ENCODE data around the gene PPM1D. TPM values are rescaled to one million over a fixed set of nuclear protein-coding genes. Genes with fewer than 3 reads are reported as not detected.
"Not testable (repeated sequence)": the region's sequence is repeated elsewhere in the genome, so short reads cannot be mapped to it uniquely, and the experiment has no call there.

Gene PPM1D
- total RNA-seq, 1 experiment from 2014 or later, result 9.8 TPM

- DNase-seq (ENCODE audit: low read depth), result not testable (repeated sequence)
Observed at GRCh38 chr17:60593441-60594036, 6.5 kb upstream of the PPM1D start.

- not testable (repeated sequence) for DNase-seq (ENCODE audit: low read depth)
Observed at GRCh38 chr17:60594170-60594569, 5.8 kb upstream of the PPM1D start.

GRCh38 chr17:60594734-60595133 lies 5.3 kb upstream of the PPM1D start:
- no peak for DNase-seq (ENCODE audit: low read depth)

- DNase-seq (ENCODE audit: low read depth), result no peak
Observed at GRCh38 chr17:60597297-60597696, 2.7 kb upstream of the PPM1D start.

- DNase-seq (ENCODE audit: low read depth), result no peak
Observed at GRCh38 chr17:60598001-60598736, 1.8 kb upstream of the PPM1D start.

- DNase-seq (ENCODE audit: low read depth), result no peak
Observed at GRCh38 chr17:60599220-60599619, 773 bp upstream of the PPM1D start.

GRCh38 chr17:60600490-60601446 lies 775 bp downstream of the PPM1D start:
- DNase-seq (ENCODE audit: low read depth), result peak; percentile 84

GRCh38 chr17:60601447-60602384 lies 1.7 kb downstream of the PPM1D start:
- DNase-seq (ENCODE audit: low read depth), result peak; percentile 76

- DNase-seq (ENCODE audit: low read depth), result peak; percentile 13
Observed at GRCh38 chr17:60602385-60602742, 2.4 kb downstream of the PPM1D start.

- no peak for DNase-seq (ENCODE audit: low read depth)
Observed at GRCh38 chr17:60602871-60603270, 2.9 kb downstream of the PPM1D start.

- not testable (repeated sequence) for DNase-seq (ENCODE audit: low read depth)
Observed at GRCh38 chr17:60603477-60603876, 3.5 kb downstream of the PPM1D start.

GRCh38 chr17:60604686-60605334 lies 4.8 kb downstream of the PPM1D start:
- DNase-seq (ENCODE audit: low read depth), result peak; percentile 81

- DNase-seq (ENCODE audit: low read depth), result no peak
Observed at GRCh38 chr17:60606036-60606435, 6.0 kb downstream of the PPM1D start.

GRCh38 chr17:60610473-60610872 lies 10.5 kb downstream of the PPM1D start:
- no peak for DNase-seq (ENCODE audit: low read depth)

- not testable (repeated sequence) for DNase-seq (ENCODE audit: low read depth)
Observed at GRCh38 chr17:60611321-60611720, 11.3 kb downstream of the PPM1D start.

- no peak for DNase-seq (ENCODE audit: low read depth)
Observed at GRCh38 chr17:60613325-60613724, 13.3 kb downstream of the PPM1D start.

- not testable (repeated sequence) for DNase-seq (ENCODE audit: low read depth)
Observed at GRCh38 chr17:60613796-60614195, 13.8 kb downstream of the PPM1D start.

GRCh38 chr17:60614247-60614646 lies 14.3 kb downstream of the PPM1D start:
- DNase-seq (ENCODE audit: low read depth), result not testable (repeated sequence)

- no peak for DNase-seq (ENCODE audit: low read depth)
Observed at GRCh38 chr17:60615108-60615507, 15.1 kb downstream of the PPM1D start.

- no peak for DNase-seq (ENCODE audit: low read depth)
Observed at GRCh38 chr17:60615840-60616239, 15.8 kb downstream of the PPM1D start.

Measured in LHCN-M2 (cell line).